GM10847 (cell line): ENCODE data around the gene BAG2.

Experiments
- POLR2A ChIP-seq: IDR thresholded peaks from 2 replicates; pipeline ENCODE4 v1.6.1; 2011; ENCODE audit not compliant: insufficient read length; ENCODE audit errors: extremely low read depth

Gene BAG2

GRCh38 chr6:57162028-57162427, 10.1 kb upstream of the BAG2 start:
- no peak for TF ChIP-seq POLR2A

- TF ChIP-seq POLR2A, result no peak
These were observed 9.6 kb upstream of the BAG2 start for GRCh38 chr6:57162516-57162915.

GRCh38 chr6:57163956-57164355, 8.2 kb upstream of the BAG2 start:
- TF ChIP-seq POLR2A, result no peak

- TF ChIP-seq POLR2A, result no peak
These were observed 7.0 kb upstream of the BAG2 start for GRCh38 chr6:57165080-57165479.

- no peak for TF ChIP-seq POLR2A
These were observed 1.1 kb downstream of the BAG2 start for GRCh38 chr6:57173056-57173885.

GRCh38 chr6:57173886-57174510, 1.9 kb downstream of the BAG2 start:
- no peak for TF ChIP-seq POLR2A

GRCh38 chr6:57174511-57174907, 2.4 kb downstream of the BAG2 start:
- no peak for TF ChIP-seq POLR2A

- no peak for TF ChIP-seq POLR2A
These were observed 5.6 kb downstream of the BAG2 start for GRCh38 chr6:57177545-57178265.

GRCh38 chr6:57180596-57180995, 8.5 kb downstream of the BAG2 start:
- TF ChIP-seq POLR2A, result no peak

- TF ChIP-seq POLR2A, result no peak
These were observed 9.9 kb downstream of the BAG2 start for GRCh38 chr6:57182017-57182432.

- no peak for TF ChIP-seq POLR2A
These were observed 11.2 kb downstream of the BAG2 start for GRCh38 chr6:57183336-57183735.

GRCh38 chr6:57190140-57190539, 18.0 kb downstream of the BAG2 start:
- no peak for TF ChIP-seq POLR2A

- TF ChIP-seq POLR2A, result no peak
These were observed 21.1 kb downstream of the BAG2 start for GRCh38 chr6:57193177-57193576.

GRCh38 chr6:57195457-57195856, 23.3 kb downstream of the BAG2 start:
- no peak for TF ChIP-seq POLR2A

- no peak for TF ChIP-seq POLR2A
These were observed 27.0 kb downstream of the BAG2 start for GRCh38 chr6:57198926-57199636.
